PC-9 (cell line): Measurements from ENCODE around the gene TNFSF18.

Experiments
- EZH2 ChIP-seq: fragments of 200-600 bp; sonication (generic); IDR thresholded peaks from 2 replicates; pipeline ENCODE4 v1.8.0; 2017; ENCODE audit warnings: antibody characterized with exemption, low read depth
- TF ChIP-seq, protein P1 (sequence below): fragments of 200-600 bp; sonication (generic); conservative IDR thresholded peaks from 2 replicates; pipeline ENCODE4 v1.6.1; 2017; ENCODE audit warnings: mixed run types, antibody characterized with exemption, mild to moderate bottlenecking, moderate library complexity

DNA sequence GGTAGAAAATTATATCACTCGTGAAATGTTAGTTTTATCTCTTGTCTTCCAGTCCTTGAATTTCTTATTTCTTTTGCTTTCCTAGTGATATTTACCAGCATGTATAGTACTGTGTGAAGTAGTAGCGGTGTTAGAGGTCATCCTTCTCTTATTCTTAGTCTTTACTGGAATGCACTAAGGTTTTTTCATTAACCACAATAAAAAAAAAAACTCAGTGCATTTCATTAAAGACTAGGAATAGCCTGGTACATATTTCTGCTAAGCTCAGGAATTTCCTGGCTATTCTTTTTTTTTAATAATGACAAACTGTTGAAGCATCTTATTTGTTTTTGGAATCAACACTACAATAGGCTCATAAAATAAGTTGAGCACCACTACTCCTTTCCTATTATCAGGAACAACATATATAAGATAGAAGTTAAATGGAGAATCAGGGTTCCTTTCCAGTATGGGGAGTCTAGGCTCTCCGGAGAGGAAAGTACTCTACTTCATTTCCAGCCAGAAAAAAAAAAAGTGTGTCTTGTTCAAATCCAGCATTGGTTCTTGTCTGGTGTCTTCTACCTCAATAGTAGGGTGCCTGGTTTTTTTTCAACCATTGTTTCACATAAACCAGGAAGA lies 60.0 kb downstream of the TNFSF18 start:
- TF ChIP-seq, protein P1, sequence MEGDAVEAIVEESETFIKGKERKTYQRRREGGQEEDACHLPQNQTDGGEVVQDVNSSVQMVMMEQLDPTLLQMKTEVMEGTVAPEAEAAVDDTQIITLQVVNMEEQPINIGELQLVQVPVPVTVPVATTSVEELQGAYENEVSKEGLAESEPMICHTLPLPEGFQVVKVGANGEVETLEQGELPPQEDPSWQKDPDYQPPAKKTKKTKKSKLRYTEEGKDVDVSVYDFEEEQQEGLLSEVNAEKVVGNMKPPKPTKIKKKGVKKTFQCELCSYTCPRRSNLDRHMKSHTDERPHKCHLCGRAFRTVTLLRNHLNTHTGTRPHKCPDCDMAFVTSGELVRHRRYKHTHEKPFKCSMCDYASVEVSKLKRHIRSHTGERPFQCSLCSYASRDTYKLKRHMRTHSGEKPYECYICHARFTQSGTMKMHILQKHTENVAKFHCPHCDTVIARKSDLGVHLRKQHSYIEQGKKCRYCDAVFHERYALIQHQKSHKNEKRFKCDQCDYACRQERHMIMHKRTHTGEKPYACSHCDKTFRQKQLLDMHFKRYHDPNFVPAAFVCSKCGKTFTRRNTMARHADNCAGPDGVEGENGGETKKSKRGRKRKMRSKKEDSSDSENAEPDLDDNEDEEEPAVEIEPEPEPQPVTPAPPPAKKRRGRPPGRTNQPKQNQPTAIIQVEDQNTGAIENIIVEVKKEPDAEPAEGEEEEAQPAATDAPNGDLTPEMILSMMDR = no peak
- TF ChIP-seq EZH2 = no peak
